Measurements from ENCODE around the gene FGF23.
A peak's percentile ranks its signal among the peaks of the same experiment; 100 is the strongest.

Gene FGF23

DNA sequence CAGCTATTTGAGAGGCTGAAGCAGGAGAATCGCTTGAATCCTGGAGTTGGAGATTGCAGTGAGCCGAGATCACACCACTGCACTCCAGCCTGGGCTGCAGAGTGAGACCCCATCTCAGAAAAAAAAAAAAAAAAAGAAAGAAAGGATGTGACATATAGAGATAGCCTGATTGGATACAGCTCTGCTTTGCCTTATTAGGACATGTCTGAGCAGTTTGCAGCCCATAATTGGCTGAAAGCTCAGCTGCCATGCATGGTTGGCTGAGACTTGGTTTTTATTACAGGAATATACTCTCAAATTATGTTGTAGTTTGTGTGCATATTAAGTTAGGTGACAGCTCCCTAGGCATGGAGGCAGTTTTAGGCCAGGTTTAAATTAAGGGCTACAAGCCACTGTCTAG is 52.2 kb downstream of the FGF23 start:
- H3K9ac ChIP-seq (ENCODE audit: low read depth, low read length, poor library complexity, severe bottlenecking), result no peak overlapping the region

DNA sequence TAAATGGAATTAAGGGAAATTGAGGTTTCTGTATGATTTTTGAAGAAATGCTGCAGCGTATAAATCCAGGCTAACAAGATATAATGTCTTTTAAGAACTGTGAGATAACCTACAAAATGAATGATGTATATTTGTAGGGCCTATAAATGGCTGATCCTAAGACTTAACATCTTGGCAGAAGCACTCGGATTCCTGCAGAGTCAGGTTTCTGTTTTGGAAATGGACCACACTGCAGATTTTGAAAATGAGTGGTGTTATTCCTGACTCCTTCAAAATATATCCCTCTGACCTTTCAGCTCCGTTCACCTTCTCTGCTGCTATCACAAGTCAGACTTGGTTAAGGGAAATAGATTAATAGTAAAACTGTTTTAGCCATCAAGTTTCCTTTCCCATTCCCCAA is 53.5 kb downstream of the FGF23 start:
- Histone ChIP-seq H3K4me2 (ENCODE audit: low read depth, low read length, poor library complexity, severe bottlenecking) (peak overlapping the region; percentile 56), H3K79me2 (ENCODE audit: insufficient read depth, low read length) (peaks cover 61% of the 10 kb centered on the region), H3K4me1 (ENCODE audit: insufficient read depth, low read length, poor library complexity, severe bottlenecking) (peaks cover 23% of the 10 kb centered on the region), H3K4me3 (ENCODE audit: low read length, poor library complexity, severe bottlenecking) (peak overlapping the region; percentile 33), H3K9me2 (replicated peaks; ENCODE audit: low read depth, low read length) (no peaks in the 10 kb centered on the region), H3F3A (ENCODE audit: low read depth) (no peaks in the 10 kb centered on the region), H3K36me3 (ENCODE audit: insufficient read depth, low read length) (no peaks in the 10 kb centered on the region), H4K20me1 (ENCODE audit: insufficient read depth, low read length, poor library complexity, severe bottlenecking) (no peaks in the 10 kb centered on the region), H3K9me3 (ENCODE audit: insufficient read depth, low read depth, low read length) (no peaks in the 10 kb centered on the region), H3K9ac (ENCODE audit: low read depth, low read length, poor library complexity, severe bottlenecking) (no peak overlapping the region), H3K27me3 (ENCODE audit: insufficient read depth, low read length, poor library complexity, severe bottlenecking) (no peaks in the 10 kb centered on the region), H2AFZ (ENCODE audit: low read length) (no peak overlapping the region)
- TF ChIP-seq, protein P1, sequence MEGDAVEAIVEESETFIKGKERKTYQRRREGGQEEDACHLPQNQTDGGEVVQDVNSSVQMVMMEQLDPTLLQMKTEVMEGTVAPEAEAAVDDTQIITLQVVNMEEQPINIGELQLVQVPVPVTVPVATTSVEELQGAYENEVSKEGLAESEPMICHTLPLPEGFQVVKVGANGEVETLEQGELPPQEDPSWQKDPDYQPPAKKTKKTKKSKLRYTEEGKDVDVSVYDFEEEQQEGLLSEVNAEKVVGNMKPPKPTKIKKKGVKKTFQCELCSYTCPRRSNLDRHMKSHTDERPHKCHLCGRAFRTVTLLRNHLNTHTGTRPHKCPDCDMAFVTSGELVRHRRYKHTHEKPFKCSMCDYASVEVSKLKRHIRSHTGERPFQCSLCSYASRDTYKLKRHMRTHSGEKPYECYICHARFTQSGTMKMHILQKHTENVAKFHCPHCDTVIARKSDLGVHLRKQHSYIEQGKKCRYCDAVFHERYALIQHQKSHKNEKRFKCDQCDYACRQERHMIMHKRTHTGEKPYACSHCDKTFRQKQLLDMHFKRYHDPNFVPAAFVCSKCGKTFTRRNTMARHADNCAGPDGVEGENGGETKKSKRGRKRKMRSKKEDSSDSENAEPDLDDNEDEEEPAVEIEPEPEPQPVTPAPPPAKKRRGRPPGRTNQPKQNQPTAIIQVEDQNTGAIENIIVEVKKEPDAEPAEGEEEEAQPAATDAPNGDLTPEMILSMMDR (conservative IDR thresholded peaks at IDR 0.05; ENCODE audit: low read length), result no peak
- TF ChIP-seq EZH2phosphoT487 (IDR thresholded peaks at IDR 0.05; ENCODE audit: borderline replicate concordance), result no peak

More for the DNA sequence above, 52.2 kb downstream of the FGF23 start:
- no peak for TF ChIP-seq EZH2phosphoT487 (IDR thresholded peaks at IDR 0.05; ENCODE audit: borderline replicate concordance)
- TF ChIP-seq, protein P1 (conservative IDR thresholded peaks at IDR 0.05; ENCODE audit: low read length), result no peak
- Histone ChIP-seq H3K27me3 (ENCODE audit: insufficient read depth, low read length, poor library complexity, severe bottlenecking) (no peaks in the 10 kb centered on the region), H3K4me2 (ENCODE audit: low read depth, low read length, poor library complexity, severe bottlenecking) (peak overlapping the region; percentile 47), H3K9me2 (replicated peaks; ENCODE audit: low read depth, low read length) (no peaks in the 10 kb centered on the region), H3K9me3 (ENCODE audit: insufficient read depth, low read depth, low read length) (no peaks in the 10 kb centered on the region), H3K4me1 (ENCODE audit: insufficient read depth, low read length, poor library complexity, severe bottlenecking) (peaks cover 23% of the 10 kb centered on the region), H3K4me3 (ENCODE audit: low read length, poor library complexity, severe bottlenecking) (no peak overlapping the region), H3F3A (ENCODE audit: low read depth) (no peaks in the 10 kb centered on the region), H2AFZ (ENCODE audit: low read length) (no peak overlapping the region), H3K36me3 (ENCODE audit: insufficient read depth, low read length) (peaks cover 4% of the 10 kb centered on the region; the same call in 1 of the 2 replicates), H4K20me1 (ENCODE audit: insufficient read depth, low read length, poor library complexity, severe bottlenecking) (peaks cover 6% of the 10 kb centered on the region), H3K79me2 (ENCODE audit: insufficient read depth, low read length) (peaks cover 58% of the 10 kb centered on the region)

DNA sequence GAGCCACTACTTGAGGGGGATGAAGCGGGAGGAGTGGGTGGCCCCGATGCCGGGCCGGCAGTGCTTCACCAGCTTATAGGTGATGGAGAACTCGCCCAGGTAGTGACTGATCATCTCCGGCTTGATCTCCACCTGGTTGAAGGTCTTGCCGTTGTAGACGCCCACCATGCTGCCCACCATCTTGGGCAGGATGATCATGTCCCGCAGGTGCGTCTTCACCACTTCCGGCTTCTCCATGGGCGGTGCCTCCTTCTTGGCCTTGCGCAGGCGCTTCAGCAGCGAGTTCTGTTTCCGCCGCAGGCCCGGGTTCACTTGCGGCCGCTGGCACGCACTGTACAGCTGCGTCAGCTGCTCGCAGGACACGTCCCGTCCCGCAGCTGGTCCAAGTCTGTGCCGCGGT is 55.1 kb downstream of the FGF23 start:
- peaks cover 49% of the 10 kb centered on the region for H3K79me2 ChIP-seq (ENCODE audit: insufficient read depth, low read length)
- no peaks in the 10 kb centered on the region for H3F3A ChIP-seq (ENCODE audit: low read depth)
- no peak overlapping the region for H2AFZ ChIP-seq (ENCODE audit: low read length)
- H3K4me1 ChIP-seq (ENCODE audit: insufficient read depth, low read length, poor library complexity, severe bottlenecking), result peaks cover 23% of the 10 kb centered on the region
- peak overlapping the region; percentile 65 for H3K4me2 ChIP-seq (ENCODE audit: low read depth, low read length, poor library complexity, severe bottlenecking)
- no peaks in the 10 kb centered on the region for H3K9me3 ChIP-seq (ENCODE audit: insufficient read depth, low read depth, low read length)
- no peaks in the 10 kb centered on the region for H3K9me2 ChIP-seq (replicated peaks; ENCODE audit: low read depth, low read length)
- no peaks in the 10 kb centered on the region for H3K36me3 ChIP-seq (ENCODE audit: insufficient read depth, low read length)
- no peaks in the 10 kb centered on the region for H3K27me3 ChIP-seq (ENCODE audit: insufficient read depth, low read length, poor library complexity, severe bottlenecking)
- no peaks in the 10 kb centered on the region for H4K20me1 ChIP-seq (ENCODE audit: insufficient read depth, low read length, poor library complexity, severe bottlenecking)
- TF ChIP-seq, protein P1 (conservative IDR thresholded peaks at IDR 0.05; ENCODE audit: low read length), result no peak
- no peak for TF ChIP-seq EZH2phosphoT487 (IDR thresholded peaks at IDR 0.05; ENCODE audit: borderline replicate concordance)
- peak overlapping the region; percentile 94 for H3K4me3 ChIP-seq (ENCODE audit: low read length, poor library complexity, severe bottlenecking)
- no peak overlapping the region for H3K9ac ChIP-seq (ENCODE audit: low read depth, low read length, poor library complexity, severe bottlenecking)

Data from Loucy (cell line).